PFSK-1 (cell line): ENCODE measurements around the gene ADAM33.

ENCODE experiments used
- SIN3A ChIP-seq: IDR thresholded peaks from 2 replicates; pipeline ENCODE4 v1.6.1; 2012; ENCODE audit warnings: mild to moderate bottlenecking, low read length, moderate library complexity, borderline replicate concordance; ENCODE audit not compliant: insufficient read depth
- TF ChIP-seq, protein P1 (sequence below), 2 experiments: IDR thresholded peaks; 2 replicates each; pipeline versions ENCODE4 v1.6.1 to v1.8.0; 2011 to 2012; ENCODE audit warnings: low read depth in 2 of 2, low read length in 2 of 2, control low read depth in 1 of 2, inconsistent platforms in 1 of 2, mild to moderate bottlenecking in 1 of 2, moderate library complexity in 1 of 2; ENCODE audit not compliant: insufficient read depth in 1 of 2

DNA sequence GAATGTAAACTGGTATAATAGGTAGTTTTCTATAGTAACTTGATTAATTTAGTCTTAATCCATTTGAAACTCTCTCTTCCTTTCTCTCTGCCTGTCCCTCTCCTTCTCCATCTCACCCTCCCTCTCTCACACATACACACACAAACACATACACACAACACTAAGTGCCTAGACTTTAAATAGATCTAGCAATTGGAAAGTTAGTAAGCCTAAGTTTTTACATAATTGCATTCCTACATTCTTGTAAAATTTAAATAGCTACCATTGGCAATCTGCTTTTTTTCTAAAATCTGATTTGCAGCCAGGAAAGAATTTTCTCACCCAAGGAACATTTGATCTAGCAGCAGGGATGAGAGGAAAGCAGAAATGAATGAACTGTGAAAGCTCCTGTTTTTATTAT is 34.3 kb downstream of the ADAM33 start:
- no peak for TF ChIP-seq SIN3A
- TF ChIP-seq, protein P1, sequence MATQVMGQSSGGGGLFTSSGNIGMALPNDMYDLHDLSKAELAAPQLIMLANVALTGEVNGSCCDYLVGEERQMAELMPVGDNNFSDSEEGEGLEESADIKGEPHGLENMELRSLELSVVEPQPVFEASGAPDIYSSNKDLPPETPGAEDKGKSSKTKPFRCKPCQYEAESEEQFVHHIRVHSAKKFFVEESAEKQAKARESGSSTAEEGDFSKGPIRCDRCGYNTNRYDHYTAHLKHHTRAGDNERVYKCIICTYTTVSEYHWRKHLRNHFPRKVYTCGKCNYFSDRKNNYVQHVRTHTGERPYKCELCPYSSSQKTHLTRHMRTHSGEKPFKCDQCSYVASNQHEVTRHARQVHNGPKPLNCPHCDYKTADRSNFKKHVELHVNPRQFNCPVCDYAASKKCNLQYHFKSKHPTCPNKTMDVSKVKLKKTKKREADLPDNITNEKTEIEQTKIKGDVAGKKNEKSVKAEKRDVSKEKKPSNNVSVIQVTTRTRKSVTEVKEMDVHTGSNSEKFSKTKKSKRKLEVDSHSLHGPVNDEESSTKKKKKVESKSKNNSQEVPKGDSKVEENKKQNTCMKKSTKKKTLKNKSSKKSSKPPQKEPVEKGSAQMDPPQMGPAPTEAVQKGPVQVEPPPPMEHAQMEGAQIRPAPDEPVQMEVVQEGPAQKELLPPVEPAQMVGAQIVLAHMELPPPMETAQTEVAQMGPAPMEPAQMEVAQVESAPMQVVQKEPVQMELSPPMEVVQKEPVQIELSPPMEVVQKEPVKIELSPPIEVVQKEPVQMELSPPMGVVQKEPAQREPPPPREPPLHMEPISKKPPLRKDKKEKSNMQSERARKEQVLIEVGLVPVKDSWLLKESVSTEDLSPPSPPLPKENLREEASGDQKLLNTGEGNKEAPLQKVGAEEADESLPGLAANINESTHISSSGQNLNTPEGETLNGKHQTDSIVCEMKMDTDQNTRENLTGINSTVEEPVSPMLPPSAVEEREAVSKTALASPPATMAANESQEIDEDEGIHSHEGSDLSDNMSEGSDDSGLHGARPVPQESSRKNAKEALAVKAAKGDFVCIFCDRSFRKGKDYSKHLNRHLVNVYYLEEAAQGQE (IDR thresholded peaks at IDR 0.05; ENCODE audit: insufficient read depth in 1 of 2, low read depth in 2 of 2, low read length in 2 of 2): no peak
